ENCODE data around the gene CSMD2. TPM values are rescaled to one million over a fixed set of nuclear protein-coding genes. Genes with fewer than 3 reads are reported as not detected.

The CSMD2 gene
- polyA plus RNA-seq, 1 of the 3 experiments (the other 2 are of a cell fraction): not detected

GRCh38 chr1:33643216-33643615 lies 521.8 kb downstream of the CSMD2 start (continued):
- no peak for TF ChIP-seq GABPA (IDR thresholded peaks at IDR 0.05; ENCODE audit: low read depth)
- no peak for TF ChIP-seq USF1 (IDR thresholded peaks at IDR 0.05; ENCODE audit: borderline replicate concordance, low read depth)
- no peak for TF ChIP-seq SIN3A (IDR thresholded peaks at IDR 0.05; ENCODE audit: borderline replicate concordance, low read depth, low read length)
- no peak for TF ChIP-seq TEAD4 (IDR thresholded peaks at IDR 0.05; ENCODE audit: borderline replicate concordance, insufficient read depth)
- no peak for TF ChIP-seq FOXM1 (IDR thresholded peaks at IDR 0.05; ENCODE audit: low read depth)
- no peak for TF ChIP-seq SMC3 (IDR thresholded peaks at IDR 0.05; ENCODE audit: low read depth, low read length)
- no peak for TF ChIP-seq GATA2 (CRISPR knock-in tag; IDR thresholded peaks at IDR 0.05)
- no peak for TF ChIP-seq CTCF (IDR thresholded peaks at IDR 0.05)
- TF ChIP-seq NRF1 (IDR thresholded peaks at IDR 0.05; ENCODE audit: low read depth, low read length): no peak

GRCh38 chr1:33641104-33641830 lies 523.8 kb downstream of the CSMD2 start:
- Histone ChIP-seq H3K79me2 (ENCODE audit: insufficient read depth) (no peaks in the 10 kb centered on the region), H3K27ac (ENCODE audit: low read depth in 2 of 2, low read length in 1 of 2) (no peak overlapping the region), H3K4me1 (ENCODE audit: control insufficient read depth in 1 of 2, insufficient read depth in 2 of 2, low read depth in 1 of 2, low read length in 1 of 2) (no peaks in the 10 kb centered on the region), H4K20me1 (ENCODE audit: insufficient read depth) (no peaks in the 10 kb centered on the region), H3K9me2 (no peaks in the 10 kb centered on the region), H3K4me2 (no peak overlapping the region), H3K4me3 (ENCODE audit: low read depth in 2 of 2, low read length in 1 of 2) (no peak overlapping the region), H3K9ac (no peak overlapping the region), H2AFZ (ENCODE audit: low read depth) (no peak overlapping the region), H3K9me3 (no peaks in the 10 kb centered on the region), H3F3A (replicated peaks; ENCODE audit: insufficient read depth) (no peaks in the 10 kb centered on the region), H3K36me3 (replicated peaks in 1 of 2; ENCODE audit: control insufficient read depth in 1 of 2, insufficient read depth in 2 of 2, low read length in 1 of 2) (no peaks in the 10 kb centered on the region), H3K27me3 (ENCODE audit: insufficient read depth) (no peaks in the 10 kb centered on the region)
- no peak for DNase-seq
- WGBS (ENCODE audit: low lambda C conversion rate): 36% methylated on average over 5 of the region's 5 CpGs
- POLR2A ChIA-PET: no interaction called here
- TF ChIP-seq CTCF (IDR thresholded peaks at IDR 0.05): 0 out of 2 replicates have a peak, but pooled peaks have one; percentile 28
- TF ChIP-seq RAD21 (IDR thresholded peaks at IDR 0.05; ENCODE audit: low read length): peak; percentile 41
- TF ChIP-seq FOSL2 (IDR thresholded peaks at IDR 0.05; ENCODE audit: borderline replicate concordance, low read depth): no peak
- TF ChIP-seq FOXJ3 (CRISPR knock-in tag; IDR thresholded peaks at IDR 0.05): no peak
- peak; percentile 25; the same call in 1 of the 2 replicates for TF ChIP-seq SMC3 (IDR thresholded peaks at IDR 0.05; ENCODE audit: low read depth, low read length)
- CTCF ChIA-PET: interaction anchor here (0.8 to 2.9 kb wide), 7 partner anchors 8 to 1102 kb away, joined by 3 to 11 read pairs (median 5); no protein-coding TSS in a partner anchor
